ENCODE data around the gene LRP10. TPM values are rescaled to one million over a fixed set of nuclear protein-coding genes. Genes with fewer than 3 reads are reported as not detected.

LRP10 gene
- total RNA-seq, 1 experiment from 2014 or later, result 42.7 TPM

- no peaks in the 10 kb centered on the region; the same call in 1 of the 2 replicates for H3K79me2 ChIP-seq (ENCODE audit: insufficient read depth, low read length)
- no peak for ATAC-seq
- BruUV-seq (replicated peaks), result no TSS peak
- no peak overlapping the region for H3K27ac ChIP-seq (ENCODE audit: low read depth, low read length)
- intact Hi-C loops (cut with micrococcal nuclease), result no loop called here
- H3K9me2 ChIP-seq (ENCODE audit: insufficient read depth), result no peaks in the 10 kb centered on the region
- no peak overlapping the region for H3K9ac ChIP-seq (ENCODE audit: low read length)
- POLR2A ChIA-PET, result interaction anchor here (0.6 kb wide), 1 partner anchor 20 kb away, joined by 4 read pairs; no protein-coding TSS in a partner anchor
- no peaks in the 10 kb centered on the region for H4K20me1 ChIP-seq (ENCODE audit: insufficient read depth)
- CTCF ChIA-PET, result interaction anchor here (1.2 to 2.6 kb wide), 2 partner anchors 10 to 18 kb away, joined by 4 to 11 read pairs; partner anchors contain the start of gene LRP10
- H2AFZ ChIP-seq (ENCODE audit: low read depth, low read length, poor library complexity, severe bottlenecking), result no peak overlapping the region
- TF ChIP-seq SRF (IDR thresholded peaks at IDR 0.05; ENCODE audit: low read depth) (no peak), CTCF (IDR thresholded peaks at IDR 0.05 in 2 of 3, conservative IDR thresholded peaks at IDR 0.05 in 1 of 3; ENCODE audit: borderline replicate concordance in 1 of 3, insufficient read depth in 1 of 3, low read depth in 2 of 3, low read length in 2 of 3) (no peak), ELF1 (IDR thresholded peaks at IDR 0.05; ENCODE audit: borderline replicate concordance, low read depth) (no peak), SIN3A (IDR thresholded peaks at IDR 0.05; ENCODE audit: low read depth) (no peak), REST (IDR thresholded peaks at IDR 0.05; ENCODE audit: low read depth) (no peak), ATF3 (IDR thresholded peaks at IDR 0.05) (no peak), FOSL1 (IDR thresholded peaks at IDR 0.05; ENCODE audit: low read depth) (no peak), EZH2phosphoT487 (IDR thresholded peaks at IDR 0.05; ENCODE audit: borderline replicate concordance) (no peak)
- H3K36me3 ChIP-seq (ENCODE audit: control insufficient read depth in 1 of 2, insufficient read depth in 2 of 2, low read length in 2 of 2), result no peaks in the 10 kb centered on the region
- H3K27me3 ChIP-seq (ENCODE audit: insufficient read depth, low read length), result no peaks in the 10 kb centered on the region
- no peak for DNase-seq (ENCODE audit: low read depth, low spot score)
- H3K4me3 ChIP-seq (replicated peaks in 1 of 2; ENCODE audit: low read depth in 1 of 2, low read length in 2 of 2), result no peak overlapping the region
- H3K4me2 ChIP-seq (ENCODE audit: low read length), result no peak overlapping the region
- RAD21 ChIA-PET (ENCODE audit: low non-redundant PET in 1 of 2, low total read pairs in 2 of 2, uncharacterized antibody in 2 of 2, unreplicated experiment in 2 of 2), result no interaction called here
- peaks cover 20 to 30% of the 10 kb centered on the region in 2 experiments for H3K4me1 ChIP-seq (ENCODE audit: control insufficient read depth in 1 of 2, insufficient read depth in 2 of 2, low read length in 2 of 2)
- no peaks in the 10 kb centered on the region for H3K9me3 ChIP-seq (ENCODE audit: control insufficient read depth in 1 of 2, insufficient read depth in 1 of 2, low read depth in 1 of 2, low read length in 2 of 2)
These were observed 18.9 kb downstream of the LRP10 start for GRCh38 chr14:22890416-22890815.
